GM19395 (cell line): ENCODE measurements around the gene GBE1.

ENCODE experiments used
- ATAC-seq: cut with Tn5 transposase; IDR thresholded peaks from one replicate; pipeline ENCODE4 v1.9.1; 2021; ENCODE audit warnings: mild to moderate bottlenecking, moderate library complexity; ENCODE audit not compliant: unreplicated experiment

The GBE1 gene

DNA sequence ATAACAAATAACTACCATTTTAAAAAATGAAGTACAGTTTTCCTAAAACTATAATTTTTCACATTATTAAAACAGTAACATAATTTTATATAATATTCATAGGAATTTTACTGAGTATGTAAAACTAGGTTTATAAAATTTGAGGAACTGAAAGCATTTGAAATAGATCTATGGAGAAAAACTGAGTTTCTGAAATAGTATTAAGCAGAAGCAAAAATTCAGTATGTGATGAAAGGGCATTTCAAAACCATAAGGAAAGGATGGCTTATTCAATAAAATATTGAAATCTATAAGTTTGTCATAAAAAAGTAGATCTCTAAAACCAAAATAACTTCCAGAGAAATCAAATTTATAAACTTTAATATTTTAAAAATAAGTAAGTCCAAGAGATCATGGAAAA is 53.4 kb downstream of the GBE1 start:
- ATAC-seq, result no peak

DNA sequence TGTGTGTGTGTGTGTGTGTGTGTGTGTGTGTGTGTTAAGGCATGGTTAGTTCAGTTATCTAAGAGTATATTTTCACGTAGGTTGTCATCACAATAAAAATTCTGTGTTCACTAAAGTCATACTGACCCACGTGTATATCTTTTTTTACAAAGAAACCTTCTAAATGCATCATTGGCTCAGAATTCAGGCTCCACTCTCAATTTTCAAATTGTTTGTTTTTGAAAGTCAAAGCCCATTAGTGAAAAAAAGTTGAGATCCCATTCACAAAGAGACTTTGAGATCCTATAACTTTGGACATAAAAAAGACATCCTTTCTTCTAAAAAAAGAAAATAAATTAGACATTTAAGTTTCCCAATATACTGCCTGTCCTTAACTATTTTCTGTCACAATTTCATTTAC is 59.3 kb downstream of the GBE1 start:
- no peak for ATAC-seq

DNA sequence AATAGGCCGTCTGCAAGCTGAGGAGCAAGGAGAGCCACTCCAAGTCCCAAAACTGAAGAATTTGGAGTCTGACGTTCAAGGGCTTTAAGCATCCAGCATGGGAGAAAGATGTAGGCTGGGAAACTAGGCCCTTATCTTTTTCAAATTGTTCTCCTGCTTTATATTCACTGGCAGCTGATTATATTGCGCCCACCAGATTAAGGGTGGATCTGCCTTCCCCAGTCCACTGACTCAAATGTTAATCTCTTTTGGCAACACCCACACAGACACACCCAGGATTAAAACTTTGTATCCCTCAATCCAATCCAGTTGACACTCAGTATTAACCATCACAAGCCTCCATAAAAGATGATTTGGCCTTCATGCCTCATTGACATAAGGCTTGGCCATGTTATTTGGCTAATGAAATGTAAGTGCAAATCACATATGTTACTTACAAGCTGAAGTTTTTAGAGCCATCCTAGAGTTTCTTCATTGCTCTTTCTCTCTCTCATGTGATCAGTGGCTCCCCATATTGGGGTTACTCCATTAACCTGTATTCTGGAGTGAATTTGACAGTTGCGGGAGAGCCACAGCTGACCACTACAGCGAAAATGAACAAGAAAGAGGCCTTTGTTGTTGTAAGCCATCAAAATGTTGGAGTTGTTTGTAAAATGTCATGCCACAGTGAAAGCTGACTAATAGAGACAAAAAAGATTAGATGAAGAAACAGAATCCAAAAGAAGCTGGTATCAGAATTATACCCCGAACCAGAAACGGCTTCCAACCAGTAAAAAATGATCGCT is 61.7 kb downstream of the GBE1 start:
- ATAC-seq, result no peak

DNA sequence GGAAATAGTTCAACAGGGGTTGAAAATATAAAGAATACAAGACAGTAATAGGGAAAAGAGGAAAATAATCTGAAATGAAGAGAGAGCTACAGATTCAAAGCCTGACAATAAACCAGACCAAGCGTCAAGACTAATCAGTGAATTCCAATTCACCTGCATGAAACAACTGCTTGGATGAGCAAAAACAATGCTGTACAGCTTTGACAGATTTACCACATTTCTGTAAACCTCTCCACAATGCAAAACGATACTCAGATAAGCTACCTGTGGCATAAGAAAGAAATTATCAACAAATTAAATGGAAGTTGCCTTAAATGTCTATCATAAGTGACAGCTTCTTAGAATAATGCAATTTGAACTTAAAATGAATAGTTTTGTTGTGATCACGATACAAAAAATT is 65.4 kb downstream of the GBE1 start:
- ATAC-seq, result no peak

DNA sequence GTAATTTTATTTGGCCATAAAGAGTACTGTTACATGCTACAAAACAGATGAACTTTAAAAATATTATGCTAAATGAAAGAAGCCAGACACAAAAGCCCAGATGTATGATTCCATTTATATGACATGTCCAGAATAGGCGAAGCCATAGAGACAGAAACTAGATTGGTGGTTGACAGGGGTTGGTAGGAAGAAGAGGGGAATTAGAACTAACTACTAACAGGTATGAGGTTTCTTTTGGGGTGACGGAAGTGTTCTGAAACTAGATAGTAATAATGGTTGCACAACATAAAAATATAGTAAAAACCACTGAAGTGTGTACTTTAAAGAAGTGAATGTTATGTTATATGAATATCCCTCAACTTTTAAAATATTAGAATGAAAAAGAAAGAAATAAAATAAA is 66.1 kb downstream of the GBE1 start:
- no peak for ATAC-seq

DNA sequence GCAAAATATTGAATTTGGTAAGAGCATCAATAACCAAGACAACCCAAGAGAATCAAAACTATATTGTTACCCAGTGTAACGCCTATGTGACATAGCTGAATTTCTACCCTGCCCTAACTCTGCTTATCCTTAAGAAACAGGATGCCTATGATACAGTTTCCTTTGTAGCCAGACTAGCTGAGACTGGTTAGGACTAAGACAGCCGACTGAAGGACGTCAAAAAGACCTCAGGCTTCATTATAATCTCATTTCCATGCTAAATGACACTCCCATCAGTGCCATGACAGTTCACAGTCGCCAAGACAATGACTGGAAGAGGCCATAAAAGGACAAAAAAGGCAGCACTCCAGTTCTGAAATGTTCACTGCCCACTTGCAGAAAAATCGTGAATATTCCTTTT is 66.8 kb downstream of the GBE1 start:
- no peak for ATAC-seq

DNA sequence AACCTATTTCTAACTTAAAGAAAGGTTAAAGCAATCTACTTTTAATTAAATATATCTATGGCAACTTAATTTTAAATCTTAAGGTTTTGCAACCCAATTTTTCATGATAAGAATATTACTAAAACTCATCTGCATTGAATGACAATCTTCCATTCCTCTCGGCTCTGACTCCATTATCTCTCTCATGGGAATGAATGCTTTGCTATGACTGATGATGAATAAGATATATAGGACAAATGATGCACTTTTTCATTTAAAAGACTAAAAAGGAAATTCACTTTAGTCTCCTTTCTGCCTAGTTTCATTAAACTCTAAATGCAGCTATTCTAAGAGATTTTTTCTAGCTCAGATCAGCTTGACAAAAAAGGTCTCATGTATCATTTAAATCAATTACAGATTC is 68.7 kb downstream of the GBE1 start:
- ATAC-seq, result no peak

DNA sequence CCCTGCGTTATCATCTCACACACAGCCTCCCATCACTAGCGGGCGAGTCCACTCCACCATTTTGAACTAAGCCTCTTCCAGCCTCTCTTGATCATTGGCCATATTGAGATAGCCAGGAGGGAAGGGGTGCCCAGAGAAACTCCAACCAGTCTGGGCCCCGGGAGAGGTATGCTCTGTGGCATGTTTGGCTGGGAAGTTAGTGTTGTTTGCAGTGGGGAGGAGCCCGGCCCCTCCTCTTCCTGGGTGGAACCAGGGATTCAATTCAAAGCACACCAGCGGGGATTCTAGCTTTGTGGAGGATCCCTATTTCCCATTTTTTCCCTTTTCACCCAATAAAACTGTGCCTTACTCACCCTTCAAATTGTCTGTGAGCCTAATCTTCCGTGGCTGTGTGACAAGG is 71.8 kb downstream of the GBE1 start:
- no peak for ATAC-seq

DNA sequence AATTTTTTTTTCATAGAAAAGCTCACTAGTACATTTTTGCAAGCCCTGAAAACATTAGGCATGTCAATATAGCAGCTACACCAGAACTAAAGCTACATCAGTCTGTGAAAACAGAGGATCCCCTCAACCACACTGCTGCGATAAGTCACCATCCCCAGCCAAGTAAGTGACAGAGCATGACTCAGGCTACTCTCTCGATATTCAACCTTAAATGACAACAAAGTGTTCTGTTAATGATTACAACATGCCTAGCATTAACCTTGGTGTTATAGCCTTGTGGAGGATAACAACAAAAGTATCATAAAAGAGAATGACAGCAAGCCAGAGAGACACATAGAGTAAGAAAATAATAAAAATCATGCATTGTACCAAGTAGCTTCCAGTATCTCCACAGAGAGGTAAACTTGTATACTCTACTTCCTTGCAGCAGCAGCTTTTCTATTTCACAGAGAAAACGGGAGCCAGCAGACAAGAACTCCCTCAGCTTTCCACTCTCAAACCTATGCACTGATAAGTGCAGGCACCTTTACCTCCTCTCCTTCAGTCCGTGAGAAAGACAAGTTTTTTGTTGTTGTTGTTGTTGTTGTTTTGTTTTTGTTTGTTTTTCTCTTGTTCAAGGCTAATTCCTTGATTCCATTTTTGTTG is 76.6 kb downstream of the GBE1 start:
- no peak for ATAC-seq

DNA sequence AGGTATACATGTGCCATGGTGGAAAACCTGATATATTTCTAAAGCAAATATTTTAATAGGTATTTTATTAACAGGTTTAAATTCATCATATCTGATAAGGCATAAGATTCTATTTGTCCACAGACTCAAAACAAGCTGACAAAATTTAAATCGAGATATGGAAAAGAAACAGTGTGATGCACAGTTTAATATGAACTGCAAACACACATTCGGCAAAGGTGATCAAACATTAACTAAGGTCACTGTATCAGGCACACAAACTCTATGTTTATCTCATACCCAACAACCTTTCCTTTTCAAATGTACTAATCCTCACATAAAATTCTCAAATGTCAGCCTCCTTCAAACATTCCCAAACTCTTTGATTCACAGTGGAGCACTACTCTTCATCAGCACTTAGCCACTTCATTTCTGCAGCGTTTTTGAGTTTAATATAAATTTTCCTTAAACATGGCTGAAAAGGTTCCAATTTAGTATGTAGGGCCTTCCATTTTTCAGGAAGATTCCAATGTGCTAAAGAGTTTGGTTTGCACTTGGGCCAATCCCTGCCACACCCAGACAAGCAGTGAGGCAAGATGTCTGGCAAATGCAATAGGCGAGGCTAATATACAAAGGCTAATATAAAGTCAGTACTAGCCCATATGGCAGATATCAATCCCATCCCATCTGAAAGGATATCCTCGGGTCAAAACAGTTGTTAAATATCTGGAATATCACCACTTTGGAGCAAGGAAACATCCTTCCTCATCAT is 84.6 kb downstream of the GBE1 start:
- ATAC-seq, result no peak

DNA sequence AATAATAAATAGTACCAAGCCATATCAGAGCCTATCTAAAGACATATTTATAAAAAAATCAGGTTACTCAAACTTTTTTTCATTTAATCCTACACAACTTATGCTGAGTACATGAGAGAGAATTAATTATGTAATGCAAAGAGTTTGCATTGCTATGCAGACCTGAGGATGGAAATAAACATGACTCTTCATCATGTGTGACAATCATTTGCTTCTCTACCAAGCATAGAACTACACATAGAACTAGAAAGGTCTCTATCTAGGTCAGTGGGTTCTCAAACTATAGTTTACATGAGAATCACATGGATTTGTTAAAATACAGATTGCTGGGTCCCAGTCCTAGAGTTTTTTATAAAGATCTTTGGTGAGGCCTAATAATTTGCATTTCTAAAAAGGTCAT is 86.8 kb downstream of the GBE1 start:
- no peak for ATAC-seq

DNA sequence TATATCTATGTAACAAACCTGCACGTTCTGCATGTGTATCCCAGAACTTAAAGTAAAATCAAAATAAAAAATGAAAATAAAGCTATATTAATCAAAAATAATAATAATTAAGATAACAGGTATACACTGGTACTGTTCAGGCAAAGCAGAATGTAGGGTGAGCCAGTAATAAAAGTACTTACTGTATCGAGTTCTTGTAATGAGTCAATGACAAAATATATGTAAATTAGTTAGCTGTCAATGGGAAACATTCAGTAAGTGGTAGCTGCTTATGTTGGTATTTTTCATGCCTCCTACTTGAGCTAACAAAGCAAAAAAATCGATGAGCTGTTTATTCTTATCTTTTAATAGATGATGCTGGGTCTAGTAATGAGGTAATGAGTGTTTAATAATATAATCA is 93.2 kb downstream of the GBE1 start:
- ATAC-seq, result no peak

DNA sequence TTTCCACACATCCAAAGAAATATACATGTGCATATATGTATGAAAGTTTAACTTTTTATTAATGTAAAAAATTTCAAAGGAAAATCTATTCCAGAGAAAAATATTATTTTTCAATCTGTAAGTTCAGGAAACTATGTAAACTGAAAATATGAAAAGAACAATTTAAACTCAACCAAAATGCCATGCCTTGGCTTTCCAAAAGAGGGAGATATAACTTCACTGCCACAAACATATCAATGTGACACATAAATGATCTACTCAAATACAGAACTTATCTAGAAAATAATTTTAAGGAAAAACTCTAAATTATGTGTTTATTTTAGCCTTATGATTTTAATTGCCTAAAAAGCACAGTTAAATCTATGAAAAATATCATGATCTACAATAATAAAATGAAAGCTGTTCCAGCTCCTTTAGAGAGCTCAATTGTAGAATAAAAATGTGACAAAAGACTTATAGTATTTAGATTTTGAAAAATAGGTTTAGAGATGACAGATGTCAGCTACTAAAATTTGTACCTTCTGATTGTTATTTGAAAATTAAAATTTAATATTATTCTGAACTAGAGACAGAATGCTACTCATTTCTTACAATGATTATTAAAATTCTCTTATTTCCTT is 94.8 kb downstream of the GBE1 start:
- ATAC-seq, result no peak

DNA sequence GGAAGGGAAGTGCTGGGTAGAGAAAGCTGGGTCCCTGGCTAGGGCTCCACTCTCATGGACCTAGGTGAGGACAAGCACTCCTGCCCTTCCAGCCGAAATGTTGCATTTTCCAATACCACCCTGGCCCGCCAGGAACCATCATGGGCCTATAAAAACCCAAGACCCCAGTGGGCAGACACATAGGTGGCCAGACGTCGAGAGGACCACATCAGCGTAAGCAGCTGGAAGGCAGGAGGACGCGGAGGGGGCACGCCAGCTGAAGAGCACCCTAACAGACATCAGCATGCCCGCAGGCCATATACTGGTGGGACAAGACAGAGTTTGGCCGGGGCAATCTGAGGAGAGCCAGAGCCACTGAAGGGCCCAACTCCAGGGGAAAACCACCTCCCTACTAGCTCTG is 98.3 kb downstream of the GBE1 start:
- ATAC-seq, result no peak

DNA sequence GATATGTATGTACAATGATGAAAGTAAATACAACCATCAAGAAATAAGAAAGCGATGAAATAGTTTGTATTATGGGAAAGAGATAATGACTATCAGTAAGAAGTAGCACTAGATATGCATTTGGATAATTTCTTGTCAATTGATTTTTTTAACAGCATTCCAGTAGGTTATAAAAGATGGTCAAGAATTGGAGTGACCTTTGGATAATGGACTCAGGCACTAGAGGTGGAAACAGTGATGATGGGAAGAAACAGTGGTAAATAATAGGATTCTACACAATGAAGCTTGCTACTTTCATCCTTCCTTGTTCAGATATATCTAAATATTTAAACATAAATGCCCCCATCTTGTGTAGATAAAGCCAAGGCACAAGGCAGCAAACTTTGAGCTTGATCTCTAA is 101.4 kb downstream of the GBE1 start:
- ATAC-seq, result no peak

DNA sequence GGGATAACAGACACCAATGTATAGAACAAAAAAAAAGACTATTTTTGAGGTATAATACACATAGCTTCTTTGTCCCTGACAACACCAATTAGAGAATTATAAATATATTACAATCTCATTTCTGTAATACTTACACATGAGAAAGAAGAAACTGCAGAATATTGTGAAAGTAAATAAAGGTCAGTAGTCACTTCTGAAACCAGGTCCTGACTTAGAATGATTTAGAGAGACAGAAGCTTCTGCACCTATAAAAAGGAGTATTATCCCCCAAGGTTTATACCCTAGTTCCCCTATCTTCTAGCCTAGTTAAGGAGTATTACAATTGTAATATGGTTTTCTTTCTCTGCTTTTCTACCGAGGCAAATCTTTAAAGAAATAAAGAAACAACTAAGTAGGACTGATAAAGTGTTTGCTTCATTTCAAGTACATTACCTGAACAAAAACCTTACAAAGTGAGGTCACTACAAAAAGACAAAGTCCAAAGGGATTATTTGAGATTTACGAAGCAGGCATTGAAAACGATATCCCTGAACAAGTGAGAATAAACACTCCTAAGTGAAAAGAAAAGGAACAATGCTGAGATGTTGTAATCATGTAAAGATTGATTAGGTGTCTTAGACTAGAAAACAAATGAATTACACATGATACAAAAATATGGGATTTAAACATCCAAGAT is 103.0 kb downstream of the GBE1 start:
- no peak for ATAC-seq

DNA sequence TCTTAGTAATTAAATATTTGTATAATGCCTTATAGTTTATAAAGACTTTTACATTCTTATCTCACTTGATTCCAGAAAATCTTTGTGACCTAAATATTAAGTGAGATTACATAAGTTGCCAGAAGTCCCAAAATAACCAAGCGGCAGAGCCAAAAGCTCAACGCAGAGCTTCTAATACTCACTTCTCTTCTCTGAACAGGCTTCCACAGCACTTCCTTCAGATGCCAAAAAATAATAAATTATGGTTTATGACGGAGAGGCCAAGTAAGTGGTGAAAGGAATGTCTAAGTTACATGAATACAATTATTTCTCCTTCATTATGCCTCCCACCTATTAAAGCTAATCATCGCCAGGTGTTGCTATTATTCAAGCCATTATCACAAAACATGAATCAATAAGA is 110.3 kb downstream of the GBE1 start:
- ATAC-seq, result no peak

DNA sequence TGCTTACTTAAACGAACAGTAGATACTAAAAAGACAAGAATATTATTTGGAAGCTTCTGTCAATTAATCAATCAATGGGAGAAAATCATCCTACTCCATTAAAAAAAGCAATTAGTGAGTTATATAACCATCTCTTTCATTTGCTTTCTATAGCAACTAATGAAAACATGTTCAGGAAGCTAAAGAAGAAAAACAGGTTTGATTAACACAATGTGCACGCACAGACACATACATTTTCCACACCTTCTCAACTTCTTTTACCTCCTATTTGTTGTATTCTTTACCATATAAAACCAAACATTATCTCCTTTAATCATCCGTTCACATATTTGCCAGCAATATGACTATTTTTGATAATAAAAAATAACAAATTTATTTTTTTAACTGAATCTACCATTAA is 111.3 kb downstream of the GBE1 start:
- ATAC-seq, result no peak

DNA sequence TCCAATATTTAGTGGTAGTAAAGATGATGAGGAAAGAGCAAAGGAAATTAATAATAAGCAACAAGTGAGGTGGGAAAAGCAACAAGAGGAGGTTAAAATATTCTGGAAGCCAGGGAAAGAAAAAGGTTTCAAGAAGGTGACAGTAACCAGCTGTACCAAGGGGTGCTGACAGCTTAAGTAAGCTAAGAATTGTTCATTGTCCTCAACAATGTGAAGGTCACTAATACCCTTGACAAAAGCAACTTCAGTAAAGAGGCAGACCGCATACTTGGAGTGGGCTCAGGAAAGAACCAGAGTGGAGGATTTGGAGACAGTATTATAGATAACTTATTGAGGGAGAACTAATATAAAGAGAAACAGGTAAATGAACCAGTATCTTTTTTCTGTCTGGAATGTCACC is 116.2 kb downstream of the GBE1 start:
- ATAC-seq, result no peak

DNA sequence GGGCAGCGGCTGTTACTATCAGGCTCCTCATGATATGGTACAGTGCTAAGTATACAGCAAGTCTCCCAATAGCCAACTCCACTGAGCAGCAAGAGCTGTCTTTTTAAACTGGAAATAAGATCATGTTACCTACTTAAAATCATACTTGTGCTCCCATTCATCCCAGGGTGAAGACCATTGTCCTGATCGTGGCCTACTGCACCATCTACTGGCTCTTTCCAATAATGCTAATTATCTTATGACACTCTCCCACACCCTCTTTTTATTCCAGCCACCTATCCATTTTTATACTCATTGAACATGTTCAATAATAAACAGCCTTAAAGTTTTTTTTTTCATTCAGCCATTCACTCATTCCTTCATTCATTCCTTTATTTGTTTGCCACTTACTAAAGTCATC is 117.7 kb downstream of the GBE1 start:
- ATAC-seq, result no peak

DNA sequence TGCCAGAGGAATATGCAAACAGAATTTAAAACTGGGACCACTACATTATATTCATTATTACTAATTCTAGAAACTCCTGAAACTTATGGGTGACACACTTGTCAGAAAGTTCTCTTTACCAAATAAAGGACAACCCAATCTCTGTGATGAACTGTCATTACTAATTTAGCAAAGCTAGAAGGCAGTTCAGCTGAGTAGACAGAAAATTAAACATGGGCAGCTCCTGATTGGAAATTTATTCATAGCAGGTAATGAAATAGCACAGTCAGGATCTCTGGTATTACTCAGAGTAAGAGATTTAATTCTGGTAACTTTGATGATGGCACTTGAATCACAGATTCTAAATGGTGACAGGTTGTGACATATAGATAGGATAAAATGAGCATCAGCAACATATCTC is 123.0 kb downstream of the GBE1 start:
- ATAC-seq, result no peak
